Omental fat pad (tissue), 4 donors: ENCODE measurements around the gene TAGAP. TPM values are rescaled to one million over a fixed set of nuclear protein-coding genes. Genes with fewer than 3 reads are reported as not detected.
"Not testable (repeated sequence)": the region's sequence is repeated elsewhere in the genome, so short reads cannot be mapped to it uniquely, and the experiment has no call there.

Source experiments
- ATAC-seq: fragments of 150-250 bp; one replicate; pipeline ENCODE4 v1.9.1; 2016; ENCODE audit warnings: mild to moderate bottlenecking, moderate library complexity; ENCODE audit not compliant: low FRiP score
- DNase-seq: peaks from one replicate; pipeline ENCODE4 v3.0.0-alpha.2; 2019; ENCODE audit warnings: low spot score
- CTCF ChIP-seq, 3 donors: fragments of 450-650 bp; IDR thresholded peaks; one replicate each; pipeline ENCODE4 v1.5.1; 2016 to 2017; ENCODE audit warnings: antibody characterized with exemption in 3 of 3, mild to moderate bottlenecking in 3 of 3, moderate library complexity in 2 of 3
- total RNA-seq, 4 donors: library from RNA; depleted of rRNA; stranded (reverse); fragments of >200 nt; gene quantifications; one replicate each; pipeline ENCODE4 v1.1.0, GENCODE V29; 2016

The TAGAP gene
- total RNA-seq, 4 donors from 2014 or later = 3.1 to 5.7 (median 4.8) TPM

- no peak for TF ChIP-seq CTCF (IDR thresholded peaks at IDR 0.05)
- ATAC-seq (peak; percentile 63), DNase-seq (no peak)
Measured at GRCh38 chr6:159012201-159012600, 32.6 kb downstream of the TAGAP start.

GRCh38 chr6:159010037-159010612 lies 34.7 kb downstream of the TAGAP start:
- DNase-seq = not testable (repeated sequence)
- ATAC-seq = peak; percentile 57

- no peak for DNase-seq
- no peak for ATAC-seq
- TF ChIP-seq CTCF (IDR thresholded peaks at IDR 0.05) = peak in 1 of 3 donors; percentile 32
Measured at GRCh38 chr6:159008656-159009288, 36.0 kb downstream of the TAGAP start.

- ATAC-seq (no peak), DNase-seq (no peak)
- TF ChIP-seq CTCF (IDR thresholded peaks at IDR 0.05) = no peak
Measured at GRCh38 chr6:159007510-159007909, 37.3 kb downstream of the TAGAP start.

GRCh38 chr6:159005436-159005835 lies 39.4 kb downstream of the TAGAP start:
- ATAC-seq (no peak), DNase-seq (no peak)
- TF ChIP-seq CTCF (IDR thresholded peaks at IDR 0.05) = no peak

- no peak for TF ChIP-seq CTCF (IDR thresholded peaks at IDR 0.05)
- ATAC-seq (no peak), DNase-seq (no peak)
Measured at GRCh38 chr6:159004592-159004991, 40.2 kb downstream of the TAGAP start.

- ATAC-seq (no peak), DNase-seq (no peak)
- TF ChIP-seq CTCF (IDR thresholded peaks at IDR 0.05) = no peak
Measured at GRCh38 chr6:159002432-159003155, 42.2 kb downstream of the TAGAP start.
